Mammary epithelial cell (primary cell): ENCODE results near the gene RTN4R.
"Not testable (repeated sequence)": the region's sequence is repeated elsewhere in the genome, so short reads cannot be mapped to it uniquely, and the experiment has no call there.

ENCODE experiments used
- EZH2 ChIP-seq: IDR thresholded peaks from 2 replicates; pipeline ENCODE4 v1.6.1; 2012; ENCODE audit warnings: low read length, inconsistent platforms, borderline replicate concordance
- TF ChIP-seq, protein P1 (sequence below), 2 donors: IDR thresholded peaks in 1 of 2; conservative IDR thresholded peaks in 1 of 2; 2 replicates each; pipeline ENCODE4 v1.5.1; 2011 to 2012; ENCODE audit warnings: inconsistent platforms in 2 of 2, low read length in 2 of 2, mild to moderate bottlenecking in 2 of 2, control low read depth in 1 of 2, low read depth in 1 of 2; ENCODE audit not compliant: insufficient read depth in 1 of 2; ENCODE audit errors: extremely low read depth in 1 of 2

DNA sequence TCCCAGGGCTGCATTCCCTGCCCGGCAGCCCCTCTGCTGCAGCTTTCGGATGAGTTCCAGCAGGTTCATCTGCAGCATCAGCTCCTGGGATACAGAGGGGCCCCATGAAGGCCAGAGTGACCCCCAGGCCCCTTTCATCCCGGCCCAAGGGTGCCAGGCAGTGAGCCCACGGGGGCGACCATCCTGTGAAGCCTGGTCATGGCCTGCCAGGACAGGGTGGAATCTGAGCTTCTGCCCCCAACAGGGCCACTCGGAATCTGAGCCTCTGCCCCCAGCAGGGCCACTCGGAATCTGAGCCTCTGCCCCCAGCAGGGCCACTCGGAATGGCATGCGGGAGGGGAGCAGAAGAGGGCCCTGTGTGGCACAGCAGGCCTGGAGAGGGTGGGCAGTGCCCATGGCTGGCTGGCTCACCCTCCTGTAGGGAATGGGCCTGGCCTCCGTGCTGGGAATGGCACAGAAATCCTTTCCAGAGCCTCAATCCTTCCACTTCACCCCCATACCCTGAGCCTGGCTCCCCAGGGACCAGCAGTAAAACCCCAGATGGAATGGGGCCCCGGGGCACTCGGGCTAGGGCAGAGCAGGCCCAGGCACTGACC lies 46.7 kb upstream of the RTN4R start:
- TF ChIP-seq, protein P1, sequence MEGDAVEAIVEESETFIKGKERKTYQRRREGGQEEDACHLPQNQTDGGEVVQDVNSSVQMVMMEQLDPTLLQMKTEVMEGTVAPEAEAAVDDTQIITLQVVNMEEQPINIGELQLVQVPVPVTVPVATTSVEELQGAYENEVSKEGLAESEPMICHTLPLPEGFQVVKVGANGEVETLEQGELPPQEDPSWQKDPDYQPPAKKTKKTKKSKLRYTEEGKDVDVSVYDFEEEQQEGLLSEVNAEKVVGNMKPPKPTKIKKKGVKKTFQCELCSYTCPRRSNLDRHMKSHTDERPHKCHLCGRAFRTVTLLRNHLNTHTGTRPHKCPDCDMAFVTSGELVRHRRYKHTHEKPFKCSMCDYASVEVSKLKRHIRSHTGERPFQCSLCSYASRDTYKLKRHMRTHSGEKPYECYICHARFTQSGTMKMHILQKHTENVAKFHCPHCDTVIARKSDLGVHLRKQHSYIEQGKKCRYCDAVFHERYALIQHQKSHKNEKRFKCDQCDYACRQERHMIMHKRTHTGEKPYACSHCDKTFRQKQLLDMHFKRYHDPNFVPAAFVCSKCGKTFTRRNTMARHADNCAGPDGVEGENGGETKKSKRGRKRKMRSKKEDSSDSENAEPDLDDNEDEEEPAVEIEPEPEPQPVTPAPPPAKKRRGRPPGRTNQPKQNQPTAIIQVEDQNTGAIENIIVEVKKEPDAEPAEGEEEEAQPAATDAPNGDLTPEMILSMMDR (conservative IDR thresholded peaks at IDR 0.05 in 1 of 2, IDR thresholded peaks at IDR 0.05 in 1 of 2; ENCODE audit: extremely low read depth in 1 of 2, insufficient read depth in 1 of 2, low read depth in 1 of 2, low read length in 2 of 2), result not testable (repeated sequence)
- not testable (repeated sequence) for TF ChIP-seq EZH2
